Fibroblast of gingiva (primary cell): Measurements from ENCODE around the gene GNPDA2.
"Not testable (repeated sequence)": the region's sequence is repeated elsewhere in the genome, so short reads cannot be mapped to it uniquely, and the experiment has no call there.

Source experiments
- DNase-seq: peaks from one replicate; pipeline ENCODE4 v3.0.0-alpha.2; 2011; ENCODE audit warnings: low read depth

GNPDA2 gene

DNA sequence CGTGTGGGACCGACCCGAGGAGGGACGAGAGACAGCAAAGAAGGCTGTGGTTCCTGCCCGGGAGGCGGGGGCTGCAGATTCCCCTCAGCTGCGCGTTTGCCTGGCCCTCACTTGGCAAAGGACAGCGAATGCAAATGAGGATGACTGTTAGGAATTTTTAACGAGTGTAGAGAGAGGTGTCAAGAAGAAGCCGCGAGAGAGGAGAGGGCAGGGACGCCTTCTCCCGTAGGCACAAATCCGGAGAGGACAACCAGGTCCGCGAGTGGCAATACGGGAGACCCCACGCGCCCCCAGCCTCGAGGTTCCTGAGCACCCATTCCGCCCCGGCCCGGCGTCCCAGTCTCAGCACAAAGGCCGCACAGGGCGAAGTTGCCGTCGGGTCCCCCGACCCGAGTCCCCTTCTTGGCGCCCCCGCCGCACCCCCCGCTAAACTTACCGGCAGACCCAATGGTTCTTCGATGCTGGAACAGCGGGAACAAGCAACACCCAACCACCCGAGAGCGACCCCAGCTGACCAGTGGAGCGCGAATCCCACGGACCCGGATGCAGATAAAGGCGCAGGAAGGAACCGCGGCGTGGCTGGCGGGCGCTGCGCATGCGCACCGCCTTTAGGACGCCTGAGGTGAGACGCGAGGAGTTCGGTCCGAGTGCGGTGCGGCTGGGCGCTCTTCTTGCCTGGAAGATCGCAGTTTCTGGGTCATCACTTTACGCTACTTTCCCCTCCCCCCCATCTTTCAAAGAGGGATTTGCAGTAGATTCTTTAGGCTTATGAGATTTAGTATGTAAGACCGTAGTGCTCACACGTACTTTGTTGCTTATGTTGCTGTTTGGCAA lies at the start of gene GNPDA2:
Gene GNPDA2, minus strand, starts transcription at position 519 of the 834 bp plus-strand sequence. CDS start 4,349 bp downstream, outside the sequence.
- DNase-seq = peak; percentile 84

DNA sequence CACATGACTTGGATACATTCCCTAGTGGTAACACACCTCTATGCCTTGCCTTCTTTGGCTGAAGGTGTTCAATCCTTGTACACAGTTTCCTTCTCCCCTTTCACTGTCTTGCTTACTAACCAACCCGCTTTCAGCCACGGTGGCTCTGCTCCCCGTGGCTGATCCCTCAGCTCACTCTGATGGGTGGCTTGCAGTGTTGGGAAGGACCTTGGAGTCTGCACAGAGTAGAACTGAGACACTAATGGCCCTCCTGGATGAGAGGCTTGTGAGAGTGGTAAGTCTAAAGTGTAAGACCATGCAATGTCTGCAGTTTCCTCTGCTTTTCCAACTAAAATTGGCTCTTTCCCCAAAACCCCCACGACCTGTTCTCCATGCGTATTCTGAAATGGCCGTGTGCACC lies 46.0 kb upstream of the GNPDA2 start:
- DNase-seq = no peak

DNA sequence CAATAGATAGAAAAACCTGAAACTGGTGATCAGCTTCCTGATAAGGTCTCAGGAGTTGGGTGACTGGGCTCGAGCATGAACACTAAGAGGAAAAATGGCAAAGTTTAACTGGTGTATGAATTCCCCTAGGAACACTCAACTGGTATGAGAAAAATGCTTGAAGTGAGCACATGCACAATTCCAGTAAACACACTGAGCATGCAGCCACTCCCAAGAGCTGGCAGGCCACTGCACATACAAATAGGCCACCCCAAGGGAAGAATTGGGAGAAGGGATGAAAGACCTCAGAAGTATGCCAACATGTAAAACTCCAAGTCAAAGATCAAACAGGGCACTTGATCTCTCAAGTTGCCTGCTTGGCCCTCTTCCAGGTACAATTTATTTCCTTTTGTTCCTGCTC lies 45.4 kb upstream of the GNPDA2 start:
- DNase-seq = no peak

DNA sequence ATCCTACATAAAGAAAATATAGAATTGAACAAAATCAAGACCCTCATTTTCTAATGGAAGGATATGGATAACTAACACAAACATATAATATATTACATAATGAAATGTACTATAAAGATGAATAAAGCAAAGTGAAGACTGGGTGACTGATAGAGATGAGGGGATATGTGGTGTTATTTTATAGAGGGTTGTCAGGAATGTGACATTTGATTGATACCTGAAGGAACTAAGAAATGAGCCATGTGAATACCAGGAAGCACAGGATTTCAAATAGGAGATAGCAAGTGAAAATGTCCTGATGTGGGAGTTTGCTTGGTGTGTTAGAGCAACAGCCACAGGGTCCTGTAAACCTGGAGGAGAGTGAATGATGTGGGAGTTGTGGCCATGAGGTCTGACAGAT lies 40.1 kb upstream of the GNPDA2 start:
- DNase-seq = no peak

DNA sequence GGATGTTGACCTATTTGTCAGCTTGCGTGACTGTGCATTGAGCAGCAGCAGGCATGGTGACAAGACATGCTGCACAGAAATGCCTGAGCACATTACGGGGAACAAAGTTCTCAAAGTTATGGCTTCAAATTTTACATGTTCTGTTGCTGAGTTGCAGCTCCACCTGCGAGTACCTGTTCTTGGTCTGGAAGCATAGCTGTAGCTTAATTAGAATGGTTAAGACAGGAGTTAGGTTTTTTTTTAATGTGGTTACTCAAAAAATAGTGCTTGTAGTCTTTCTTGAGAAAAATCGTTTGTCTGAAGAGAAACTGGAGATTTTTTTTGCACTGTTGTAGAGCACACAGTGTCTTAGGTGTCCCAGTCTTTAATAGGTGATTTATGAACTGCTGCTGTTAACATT lies 38.8 kb upstream of the GNPDA2 start:
- DNase-seq = no peak

DNA sequence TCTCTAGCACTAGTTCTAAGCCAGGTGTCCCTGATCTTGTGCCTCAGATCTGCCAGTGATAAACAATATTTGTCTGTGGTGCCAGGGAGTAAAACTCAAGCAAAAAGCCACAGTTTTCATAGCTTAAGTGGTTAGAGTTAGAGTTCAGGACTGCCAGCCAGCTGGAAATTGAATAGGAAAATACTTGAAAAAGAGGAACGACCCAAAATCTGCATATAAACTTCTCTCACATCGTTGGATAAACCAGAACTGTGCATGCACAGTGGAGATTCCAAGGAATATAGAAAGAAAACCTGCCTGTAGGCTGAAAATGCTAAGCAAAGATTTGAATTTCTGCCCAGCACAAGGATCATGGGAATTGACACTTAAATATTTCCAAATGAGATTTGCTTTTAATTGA lies 35.0 kb upstream of the GNPDA2 start:
- DNase-seq = no peak

DNA sequence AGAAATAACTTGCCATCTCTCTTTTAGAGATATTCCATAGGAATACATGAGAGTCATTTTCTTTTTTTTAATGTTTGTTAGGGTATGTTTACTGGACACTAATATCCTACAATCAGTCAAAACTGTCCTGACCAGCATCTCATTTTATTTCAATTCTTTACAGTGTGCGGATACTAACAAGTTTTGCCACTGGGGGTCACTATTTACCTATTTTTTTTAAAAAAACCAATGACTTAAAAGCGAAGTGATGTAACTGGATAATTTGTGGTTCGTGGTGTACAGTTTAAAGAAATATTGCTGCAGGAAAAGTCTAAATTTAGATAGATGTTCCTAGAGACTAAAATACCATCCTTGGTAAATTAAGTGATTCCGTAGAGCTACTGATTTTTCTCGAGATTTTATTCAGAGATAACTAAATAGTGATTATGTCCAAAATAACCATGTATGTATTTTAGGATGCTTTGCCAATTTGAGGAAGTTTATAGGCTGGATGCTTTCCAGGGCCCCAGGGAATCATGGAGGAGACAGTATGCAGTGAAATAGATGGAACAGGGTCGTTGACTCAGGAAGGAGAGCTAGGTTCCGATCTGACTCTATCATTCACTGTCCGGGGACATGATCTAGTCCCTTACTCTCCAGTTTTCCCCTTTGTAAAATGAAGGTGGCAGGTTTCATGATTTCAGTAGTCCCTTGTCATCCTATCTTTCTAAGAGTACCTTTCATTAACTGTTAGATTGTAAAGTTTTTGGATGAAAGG lies 34.0 kb upstream of the GNPDA2 start:
- peak; percentile 12 for DNase-seq

DNA sequence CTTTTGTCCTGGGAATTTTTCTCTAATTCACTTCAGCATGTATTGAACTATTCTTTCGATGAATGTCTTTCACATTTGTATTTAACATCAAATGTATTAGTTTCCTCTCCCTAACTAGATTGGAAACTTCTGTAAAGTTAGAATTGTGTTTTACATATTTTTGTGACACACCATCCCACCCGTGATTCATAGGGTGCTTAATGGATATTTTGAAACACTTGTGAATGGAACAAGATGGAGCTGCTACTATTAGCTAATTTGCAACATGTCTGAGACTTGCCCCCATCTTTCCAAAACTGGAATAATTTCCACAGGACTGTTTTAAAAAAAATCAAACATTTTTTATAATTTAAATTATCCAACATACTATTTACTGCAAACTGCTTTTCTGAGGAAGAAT lies 30.2 kb upstream of the GNPDA2 start:
- DNase-seq = no peak

DNA sequence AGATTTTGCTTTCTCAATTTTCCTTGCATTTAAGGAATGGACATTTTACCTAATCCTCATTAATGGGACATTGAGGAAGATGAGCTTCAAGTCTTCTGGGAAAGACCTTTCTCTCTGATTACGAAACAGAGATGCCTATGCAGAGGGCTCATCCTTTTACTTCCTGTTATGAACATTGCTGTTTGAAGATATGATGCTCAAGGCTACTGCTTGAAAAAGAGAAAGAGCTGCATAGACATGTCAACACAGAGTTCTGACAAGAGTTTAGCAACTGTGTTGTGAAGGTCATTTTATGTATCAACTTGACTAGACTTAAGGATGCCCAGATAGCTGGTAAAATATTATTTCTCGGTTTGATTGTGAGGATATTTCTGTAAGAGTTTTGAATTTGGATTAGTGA lies 13.8 kb upstream of the GNPDA2 start:
- DNase-seq = no peak

DNA sequence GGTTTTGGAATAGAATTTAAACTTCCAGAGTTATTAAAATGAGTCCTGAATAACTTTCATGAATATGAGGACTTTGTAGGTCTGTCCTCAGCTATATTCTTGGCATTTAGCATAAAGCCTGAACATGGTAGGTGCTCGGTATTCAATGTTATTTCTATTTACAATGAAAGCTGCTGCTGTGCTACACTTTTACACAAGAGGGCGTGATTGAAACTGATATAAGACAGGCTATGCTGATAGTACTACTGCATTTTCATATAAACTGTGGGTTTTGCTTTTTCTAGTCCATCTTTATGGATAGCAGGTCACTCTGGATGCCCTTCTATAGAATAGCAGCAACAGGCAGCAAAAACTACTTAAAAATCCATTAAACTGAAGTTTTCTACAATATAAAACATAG lies 12.3 kb upstream of the GNPDA2 start:
- no peak for DNase-seq

DNA sequence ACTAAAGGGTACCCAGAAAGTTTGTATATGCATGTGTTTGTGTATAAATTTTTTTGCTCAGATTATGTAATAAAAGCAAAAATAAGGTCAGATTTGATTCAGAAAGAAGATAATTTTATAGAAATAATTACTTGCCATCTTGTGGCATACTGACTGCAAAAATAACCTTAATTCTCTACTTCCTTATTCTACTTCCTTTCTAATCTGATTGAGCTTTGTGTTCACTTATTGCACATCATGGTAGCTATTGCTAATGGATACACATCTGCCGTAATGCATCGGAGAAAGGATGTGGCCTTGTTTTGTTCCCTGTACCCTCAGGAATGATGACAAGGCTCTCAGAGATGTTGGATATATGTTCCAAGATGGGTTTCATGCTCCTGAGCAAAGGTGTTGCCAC lies 10.5 kb upstream of the GNPDA2 start:
- DNase-seq = no peak

DNA sequence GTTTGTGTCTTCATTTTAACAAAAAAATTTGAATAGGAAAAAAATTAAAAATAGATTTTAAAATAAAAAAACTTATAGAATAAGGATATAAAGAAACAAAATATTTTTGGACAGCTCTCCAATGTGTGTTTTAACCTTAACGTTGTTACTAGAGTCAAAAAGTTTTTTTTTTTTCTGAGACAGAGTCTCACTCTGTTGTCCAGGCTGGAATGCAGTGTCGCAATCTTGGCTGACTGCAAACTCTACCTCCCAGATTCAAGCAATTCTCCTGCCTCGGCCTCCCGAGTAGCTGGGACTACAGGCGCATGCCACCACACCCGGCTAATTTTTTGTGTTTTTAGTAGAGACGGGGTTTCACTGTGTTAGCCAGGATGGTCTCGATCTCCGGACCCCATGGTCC lies 2.3 kb upstream of the GNPDA2 start:
- DNase-seq = not testable (repeated sequence)

DNA sequence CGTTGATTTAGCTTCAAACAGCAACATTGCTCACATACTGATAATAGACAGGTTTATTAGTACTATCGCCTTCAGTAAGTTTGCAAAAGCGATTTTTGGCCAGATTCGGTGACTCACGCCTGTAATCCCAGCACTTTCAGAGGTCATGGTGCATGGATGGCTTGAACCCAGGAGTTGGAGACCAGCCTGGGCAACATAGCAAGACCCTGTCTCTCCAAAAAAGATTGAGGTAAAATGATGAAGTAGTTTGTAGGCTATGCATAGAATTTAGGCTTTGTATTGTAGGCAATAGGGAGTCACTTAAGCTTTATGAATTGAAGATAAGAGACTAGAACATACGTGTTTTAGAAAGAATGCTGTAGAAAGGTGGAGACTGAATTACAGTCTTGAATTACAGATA lies 1.1 kb upstream of the GNPDA2 start:
- no peak for DNase-seq

DNA sequence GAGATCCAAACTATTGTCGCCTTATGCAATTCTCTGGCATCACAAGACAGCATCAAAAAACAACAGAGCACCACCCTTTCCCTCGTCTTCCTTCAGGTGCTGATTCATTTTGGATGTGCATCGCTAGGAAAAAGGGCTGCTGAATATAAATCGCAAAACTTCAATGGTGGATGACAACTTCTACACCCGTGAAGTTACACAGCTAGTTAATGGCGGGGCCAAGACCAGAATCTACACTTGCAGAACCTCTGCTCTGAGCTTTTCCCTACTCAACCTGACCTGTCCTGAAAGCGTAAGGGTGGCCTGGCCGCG lies 674 bp downstream of the GNPDA2 start:
- DNase-seq = peak; percentile 20

DNA sequence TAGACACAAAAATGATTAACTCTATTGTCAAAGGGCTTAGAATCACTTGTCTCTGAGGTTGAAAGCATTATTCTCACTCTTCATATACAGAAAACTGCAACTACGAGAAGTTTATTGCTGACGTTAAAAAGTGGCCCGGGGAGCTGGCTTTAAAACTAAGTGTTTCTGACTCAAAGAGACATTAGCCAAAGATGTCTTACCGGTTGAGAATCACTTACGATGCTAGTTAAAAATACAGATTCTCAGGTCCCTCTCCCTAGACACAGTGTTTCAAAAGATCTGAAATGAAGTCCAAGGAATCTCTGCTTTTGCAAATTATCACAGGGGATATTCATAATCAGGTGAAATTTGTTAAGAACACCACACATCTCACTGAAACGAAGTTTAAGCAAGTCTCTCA lies 1.2 kb downstream of the GNPDA2 start:
- DNase-seq = no peak

DNA sequence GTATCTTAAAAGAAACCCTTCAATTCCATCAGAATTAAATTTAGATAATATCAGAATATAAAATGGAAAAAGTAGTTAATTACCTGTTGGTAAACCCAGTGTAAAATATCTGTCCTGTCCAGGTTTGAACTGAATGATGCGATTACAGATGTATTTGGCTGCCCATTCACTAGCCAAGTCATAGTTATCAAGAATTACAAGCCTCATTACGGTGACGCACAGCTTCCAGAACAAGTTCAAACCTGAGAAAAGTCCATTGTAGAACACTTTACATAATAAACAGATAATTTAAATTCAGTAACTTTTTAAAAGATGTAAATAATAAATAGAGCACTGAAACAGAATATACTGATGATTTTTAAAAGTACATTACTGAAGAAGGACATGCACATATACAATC lies 4.4 kb downstream of the GNPDA2 start:
- DNase-seq = no peak

DNA sequence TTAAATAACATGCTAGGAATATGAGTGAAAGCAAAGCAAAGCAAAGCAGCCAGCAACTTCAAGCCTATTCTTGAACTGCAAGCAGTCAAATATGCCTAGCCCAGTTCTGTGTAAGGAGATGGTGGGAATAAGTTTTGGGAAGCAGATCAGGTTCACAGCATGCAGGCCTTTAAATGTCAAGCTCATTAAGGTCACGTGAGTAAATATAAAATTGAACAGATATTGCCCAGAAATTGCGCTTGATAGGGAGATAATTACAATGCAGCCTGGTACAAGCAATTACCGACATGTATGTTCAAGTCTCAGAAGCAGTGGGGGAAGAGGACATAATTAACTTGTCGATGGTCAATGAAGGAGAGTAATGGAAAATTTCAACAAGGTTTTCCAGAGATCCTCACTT lies 6.0 kb downstream of the GNPDA2 start:
- DNase-seq = no peak

DNA sequence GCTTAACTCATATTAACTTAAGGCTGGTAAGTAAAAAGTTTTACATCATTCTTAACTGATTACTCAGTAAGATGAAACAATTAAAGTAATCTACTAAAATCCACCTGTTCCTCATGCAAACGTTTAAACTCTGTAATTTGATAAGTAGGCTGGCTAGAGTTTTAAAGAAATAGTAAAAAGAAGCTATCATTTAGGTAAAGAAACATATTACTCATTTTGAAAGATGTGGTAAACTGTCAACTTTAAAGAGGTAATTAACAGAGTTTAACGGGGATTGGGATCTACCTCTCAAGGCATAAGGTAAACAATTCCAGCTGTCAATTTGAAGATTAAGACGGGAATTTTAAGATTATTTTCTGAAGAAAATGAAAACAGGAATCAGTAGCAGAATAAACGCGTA lies 9.8 kb downstream of the GNPDA2 start:
- no peak for DNase-seq

DNA sequence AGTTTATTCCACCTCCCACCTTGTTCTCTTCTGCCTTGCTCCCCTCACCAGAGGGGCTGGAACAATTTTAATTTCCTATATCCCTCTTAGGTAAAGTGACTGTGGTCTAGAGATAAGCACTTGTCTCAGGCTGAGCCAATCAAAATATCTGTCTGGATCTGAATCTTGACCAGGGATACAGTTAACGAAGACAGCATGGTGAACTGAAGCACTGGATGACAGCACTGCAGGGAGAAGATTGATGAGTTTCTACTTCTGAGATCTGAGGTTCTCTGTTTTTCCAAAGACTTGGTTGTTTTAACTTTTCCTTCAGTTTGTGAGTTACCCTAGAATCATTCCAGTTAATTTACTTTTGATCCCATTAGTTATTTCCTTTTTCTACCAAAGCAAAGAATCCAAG lies 13.2 kb downstream of the GNPDA2 start:
- no peak for DNase-seq

DNA sequence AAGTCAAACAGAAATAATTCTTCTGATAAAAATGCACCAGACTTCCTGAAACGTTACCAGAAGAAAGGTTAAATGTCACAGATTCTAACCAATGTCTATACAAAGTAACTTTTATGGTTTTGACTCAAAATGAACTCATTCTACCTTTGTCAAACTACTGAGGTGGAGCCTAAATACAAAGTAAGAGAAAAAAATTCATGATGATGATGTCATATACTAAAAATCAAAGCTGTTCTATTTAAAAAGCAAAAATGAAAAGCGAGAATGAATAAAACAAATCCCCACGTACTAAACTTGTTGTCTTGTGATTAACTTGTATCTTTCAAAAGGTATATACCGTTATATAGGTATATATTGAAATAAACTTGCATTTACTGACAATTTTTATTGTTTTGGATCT lies 21.7 kb downstream of the GNPDA2 start:
- DNase-seq = no peak

DNA sequence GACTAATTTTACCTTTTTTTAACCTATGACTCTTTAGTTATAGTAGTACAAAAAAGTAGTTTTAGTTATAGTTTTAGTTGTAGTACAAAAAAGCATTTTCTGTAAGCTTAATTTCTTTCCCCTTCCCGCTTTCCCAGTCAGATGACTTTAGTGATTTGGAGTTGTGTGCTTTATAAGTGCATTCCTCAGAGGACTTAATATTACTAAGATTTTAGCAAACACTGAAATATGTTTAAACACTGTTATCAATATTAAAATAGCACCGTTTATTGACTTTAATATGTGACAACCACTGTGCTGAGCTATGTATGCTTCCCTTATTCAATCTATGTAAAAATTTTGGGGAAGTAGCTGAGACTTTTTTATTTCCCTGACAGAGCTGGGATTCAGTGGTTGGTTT lies 25.3 kb downstream of the GNPDA2 start:
- no peak for DNase-seq

DNA sequence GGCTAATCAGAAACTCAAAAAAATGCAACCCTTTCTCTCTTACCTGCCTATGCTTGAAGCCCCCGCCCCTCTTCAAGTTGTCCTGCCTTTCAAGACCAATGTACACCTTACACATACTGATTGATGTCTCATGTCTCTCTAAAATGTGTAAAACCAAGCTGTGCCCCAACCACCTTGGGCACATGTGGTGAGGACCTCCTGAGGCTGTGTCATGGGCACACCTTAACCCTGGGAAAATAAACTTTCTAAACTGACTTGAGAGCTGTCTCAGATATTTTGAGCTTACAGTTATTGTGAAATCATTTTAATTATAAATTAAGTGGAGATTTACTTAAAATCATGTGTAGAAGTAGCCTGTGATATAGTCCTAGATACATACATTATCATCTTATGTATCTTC lies 25.9 kb downstream of the GNPDA2 start:
- no peak for DNase-seq

DNA sequence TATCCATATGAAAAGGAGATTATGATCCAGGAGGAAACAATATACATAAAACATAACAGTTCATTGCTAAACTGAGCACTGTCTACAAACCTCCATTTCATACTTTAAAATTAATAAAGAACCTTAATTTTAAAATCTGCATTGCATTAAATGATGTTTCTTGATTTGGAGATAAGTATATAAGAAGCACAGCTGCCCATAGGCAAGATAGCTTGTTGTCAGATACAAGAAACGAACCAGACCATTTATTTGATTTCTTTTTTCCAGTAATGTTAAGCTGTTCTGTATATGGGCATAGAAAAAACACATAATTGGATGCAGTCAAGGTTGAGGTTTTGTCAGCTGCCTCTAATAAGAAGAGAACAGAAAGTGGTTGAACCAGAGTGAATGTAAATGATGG lies 41.7 kb downstream of the GNPDA2 start:
- no peak for DNase-seq

DNA sequence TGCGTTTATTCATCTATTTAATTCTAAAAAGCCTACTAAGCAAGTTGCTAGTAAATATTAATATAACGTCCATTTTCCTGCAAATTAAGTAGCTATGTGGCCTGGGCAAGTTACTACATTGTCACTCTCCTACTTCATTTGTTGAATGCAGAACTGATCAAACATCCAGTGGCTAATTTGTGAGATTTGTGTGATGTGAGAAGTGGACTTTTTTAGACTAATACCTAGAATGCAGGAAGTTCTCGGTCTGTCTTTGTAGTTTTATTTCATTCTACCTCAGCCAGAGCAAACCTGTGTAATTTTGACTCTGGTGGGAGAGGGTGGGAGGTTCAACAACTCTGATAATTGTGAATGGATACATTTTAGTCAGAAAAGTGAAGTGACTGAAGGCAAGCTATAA lies 47.3 kb downstream of the GNPDA2 start:
- no peak for DNase-seq
